ENCODE results near the gene CHN1. TPM values are rescaled to one million over a fixed set of nuclear protein-coding genes. Genes with fewer than 3 reads are reported as not detected.

Gene CHN1
- total RNA-seq, 2 experiments from 2014 or later, result 5.3 to 5.6 TPM

- intact Hi-C loops (cut with DNase I, micrococcal nuclease), result no loop called here
- no peak overlapping the region for H3K4me3 ChIP-seq (ENCODE audit: low read length)
- Mint-ChIP-seq H3K9me3 (no peaks in the 10 kb centered on the region), H3K36me3 (ENCODE audit: low read depth) (no peaks in the 10 kb centered on the region), H3K27ac (no peak overlapping the region), H3K27me3 (no peaks in the 10 kb centered on the region), H3K4me3 (no peak overlapping the region), H3K4me1 (ENCODE audit: low read depth) (no peaks in the 10 kb centered on the region)
- DNase-seq, result no peak
- CTCF ChIA-PET, result no interaction called here
- H3K27me3 ChIP-seq (ENCODE audit: control insufficient read depth in 1 of 2, insufficient read depth in 2 of 2, low read length in 2 of 2), result no peaks in the 10 kb centered on the region
- no peaks in the 10 kb centered on the region for H3K4me1 ChIP-seq (ENCODE audit: insufficient read depth, low read length)
- ATAC-seq (ENCODE audit: poor library complexity), result no peak
- no peaks in the 10 kb centered on the region for H3K9me3 ChIP-seq (ENCODE audit: control insufficient read depth in 1 of 2, insufficient read depth in 1 of 2, low read length in 2 of 2)
- no peak for TF ChIP-seq CTCF (IDR thresholded peaks at IDR 0.05)
- H3K36me3 ChIP-seq (ENCODE audit: insufficient read depth, low read length), result no peaks in the 10 kb centered on the region
- POLR2A ChIA-PET, result no interaction called here
- H3K27ac ChIP-seq (ENCODE audit: low read depth in 1 of 2, low read length in 2 of 2), result no peak overlapping the region
These were observed 17.7 kb upstream of the CHN1 start for GRCh38 chr2:175022923-175023322.

DNA sequence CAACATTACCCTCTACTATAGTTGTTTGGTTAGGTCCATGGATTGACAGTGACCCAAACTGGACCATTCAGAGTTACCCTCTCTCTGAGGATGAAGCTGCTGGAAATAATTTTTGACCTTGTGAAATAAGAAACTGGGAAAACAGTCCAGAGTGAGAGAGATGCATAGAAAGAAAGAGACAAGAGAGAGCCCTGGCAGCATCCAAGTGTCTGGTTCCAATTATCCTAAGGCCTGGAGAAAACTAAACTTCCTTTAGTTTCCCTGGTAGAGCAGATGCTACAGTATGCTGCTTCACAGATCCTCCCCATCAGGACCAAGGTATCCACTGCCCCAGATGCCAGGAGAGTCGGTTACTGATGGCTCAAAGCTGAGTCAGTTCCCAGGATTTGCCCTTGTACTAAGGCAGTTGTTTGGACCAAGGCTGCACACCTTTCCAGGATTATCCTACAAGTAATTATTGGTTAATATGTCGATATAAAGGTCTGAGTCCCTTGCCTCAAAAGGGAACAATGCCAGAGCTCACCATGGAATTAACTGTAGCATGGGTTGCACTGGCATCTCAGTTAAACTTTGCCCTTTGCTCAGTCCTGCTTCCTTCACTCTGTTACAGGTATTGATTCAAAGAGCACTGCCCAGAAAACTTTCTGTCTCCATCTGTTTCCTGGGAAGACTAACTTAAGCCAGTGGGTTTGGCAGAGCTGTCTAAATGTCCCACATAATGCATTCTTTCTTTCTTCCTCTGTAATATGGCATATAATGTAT lies 14.6 kb upstream of the CHN1 start:
- intact Hi-C loops (cut with DNase I, micrococcal nuclease), result no loop called here
- no peak for ATAC-seq (ENCODE audit: poor library complexity)
- H3K27ac Mint-ChIP-seq, result no peak overlapping the region
- H3K4me3 Mint-ChIP-seq, result no peak overlapping the region
- no peaks in the 10 kb centered on the region for H3K27me3 ChIP-seq (ENCODE audit: control insufficient read depth in 1 of 2, insufficient read depth in 2 of 2, low read length in 2 of 2)
- H3K9me3 ChIP-seq (ENCODE audit: control insufficient read depth in 1 of 2, insufficient read depth in 1 of 2, low read length in 2 of 2), result no peaks in the 10 kb centered on the region
- no peaks in the 10 kb centered on the region for H3K36me3 Mint-ChIP-seq (ENCODE audit: low read depth)
- H3K36me3 ChIP-seq (ENCODE audit: insufficient read depth, low read length), result no peaks in the 10 kb centered on the region
- peaks cover 2% of the 10 kb centered on the region for H3K9me3 Mint-ChIP-seq
- TF ChIP-seq CTCF (IDR thresholded peaks at IDR 0.05), result no peak
- ChIA-PET CTCF (no interaction called here), POLR2A (no interaction called here)
- no peaks in the 10 kb centered on the region for H3K4me1 ChIP-seq (ENCODE audit: insufficient read depth, low read length)
- no peak overlapping the region for H3K4me3 ChIP-seq (ENCODE audit: low read length)
- no peak overlapping the region for H3K27ac ChIP-seq (ENCODE audit: low read depth in 1 of 2, low read length in 2 of 2)
- H3K27me3 Mint-ChIP-seq, result peaks cover 3% of the 10 kb centered on the region
- no peak for DNase-seq
- no peaks in the 10 kb centered on the region for H3K4me1 Mint-ChIP-seq (ENCODE audit: low read depth)

- H3K4me1 ChIP-seq (ENCODE audit: insufficient read depth, low read length), result no peaks in the 10 kb centered on the region
- no peaks in the 10 kb centered on the region for H3K27me3 ChIP-seq (ENCODE audit: control insufficient read depth in 1 of 2, insufficient read depth in 2 of 2, low read length in 2 of 2)
- Mint-ChIP-seq H3K27ac (no peak overlapping the region), H3K9me3 (peaks cover 2% of the 10 kb centered on the region), H3K4me3 (no peak overlapping the region), H3K4me1 (ENCODE audit: low read depth) (no peaks in the 10 kb centered on the region), H3K36me3 (ENCODE audit: low read depth) (no peaks in the 10 kb centered on the region), H3K27me3 (peaks cover 3% of the 10 kb centered on the region)
- POLR2A ChIA-PET, result no interaction called here
- DNase-seq (no peak), ATAC-seq (ENCODE audit: poor library complexity) (no peak)
- no peaks in the 10 kb centered on the region for H3K36me3 ChIP-seq (ENCODE audit: insufficient read depth, low read length)
- no peak for TF ChIP-seq CTCF (IDR thresholded peaks at IDR 0.05)
- no peak overlapping the region for H3K4me3 ChIP-seq (ENCODE audit: low read length)
- H3K27ac ChIP-seq (ENCODE audit: low read depth in 1 of 2, low read length in 2 of 2), result no peak overlapping the region
- CTCF ChIA-PET, result no interaction called here
- intact Hi-C loops (cut with DNase I, micrococcal nuclease), result no loop called here
- no peaks in the 10 kb centered on the region for H3K9me3 ChIP-seq (ENCODE audit: control insufficient read depth in 1 of 2, insufficient read depth in 1 of 2, low read length in 2 of 2)
These were observed 12.6 kb upstream of the CHN1 start for GRCh38 chr2:175017618-175018414.

All from CD4-positive, alpha-beta T cell (primary cell).